RWPE2 (cell line): ENCODE measurements around the gene PDE11A.

Source experiments
- ATAC-seq: fragments of 200-7000 bp; cut with Tn5 transposase; 3 replicates; pipeline ENCODE4 v1.9.1; 2021; ENCODE audit warnings: low read depth
- DNase-seq: peaks from one replicate; pipeline ENCODE4 v3.0.0-alpha.2; 2020; ENCODE audit warnings: low spot score
- H3K27ac ChIP-seq: fragments of 450-650 bp; 2 replicates; pipeline ENCODE4 v1.5.1; 2017; ENCODE audit warnings: mild to moderate bottlenecking; ENCODE audit not compliant: poor library complexity, severe bottlenecking
- H3K27me3 ChIP-seq: fragments of 250-450 bp; sonication (Bioruptor Pico); 2 replicates; pipeline ENCODE4 v1.5.1; 2021; ENCODE audit warnings: mild to moderate bottlenecking, moderate library complexity; ENCODE audit not compliant: insufficient read depth, poor library complexity, severe bottlenecking
- H3K36me3 ChIP-seq: fragments of 250-450 bp; sonication (Bioruptor Pico); 2 replicates; pipeline ENCODE4 v1.5.1; 2020; ENCODE audit warnings: low read depth, mild to moderate bottlenecking, moderate library complexity
- H3K4me1 ChIP-seq: fragments of 250-450 bp; sonication (Bioruptor Pico); 2 replicates; pipeline ENCODE4 v1.5.1; 2021; ENCODE audit warnings: mild to moderate bottlenecking, moderate library complexity; ENCODE audit not compliant: insufficient read depth, poor library complexity, severe bottlenecking
- H3K4me3 ChIP-seq: fragments of 250-450 bp; sonication (Bioruptor Pico); 2 replicates; pipeline ENCODE4 v1.5.1; 2021; ENCODE audit warnings: mild to moderate bottlenecking, moderate library complexity; ENCODE audit not compliant: severe bottlenecking
- H3K9me3 ChIP-seq: fragments of 250-450 bp; sonication (Bioruptor Pico); 2 replicates; pipeline ENCODE4 v1.5.1; 2021; ENCODE audit warnings: mild to moderate bottlenecking, moderate library complexity; ENCODE audit not compliant: severe bottlenecking
- CTCF ChIP-seq: fragments of 450-650 bp; IDR thresholded peaks from one replicate; pipeline ENCODE4 v1.5.1; 2017; ENCODE audit warnings: mild to moderate bottlenecking, moderate library complexity; ENCODE audit not compliant: poor library complexity, severe bottlenecking

PDE11A gene

DNA sequence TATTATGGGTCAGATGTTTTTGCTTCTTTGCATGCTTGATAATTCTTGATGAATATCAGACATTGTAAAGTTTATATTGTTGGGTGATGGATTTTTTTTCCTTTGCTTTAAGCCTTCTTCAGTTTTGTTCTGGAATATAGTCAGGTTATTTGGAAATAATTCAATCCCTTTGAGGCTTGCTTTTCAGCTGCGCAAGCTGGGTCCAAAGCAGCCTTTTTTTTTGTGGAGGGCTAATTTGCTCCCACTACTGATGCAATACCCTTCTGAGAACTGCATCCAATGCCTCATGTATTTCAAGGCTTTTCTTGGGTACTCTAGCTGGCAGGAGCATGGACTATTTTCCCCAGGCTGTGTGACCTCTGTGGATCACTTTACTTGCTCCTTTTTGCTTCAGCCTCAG, 434.1 kb downstream of the PDE11A start:
- TF ChIP-seq CTCF, result no peak
- no peaks in the 10 kb centered on the region for H3K36me3 ChIP-seq
- H3K4me3 ChIP-seq, result no peak overlapping the region
- H3K9me3 ChIP-seq, result no peaks in the 10 kb centered on the region
- no peaks in the 10 kb centered on the region for H3K27me3 ChIP-seq
- no peaks in the 10 kb centered on the region for H3K4me1 ChIP-seq
- DNase-seq (no peak), ATAC-seq (no peak)
- H3K27ac ChIP-seq, result no peak overlapping the region

DNA sequence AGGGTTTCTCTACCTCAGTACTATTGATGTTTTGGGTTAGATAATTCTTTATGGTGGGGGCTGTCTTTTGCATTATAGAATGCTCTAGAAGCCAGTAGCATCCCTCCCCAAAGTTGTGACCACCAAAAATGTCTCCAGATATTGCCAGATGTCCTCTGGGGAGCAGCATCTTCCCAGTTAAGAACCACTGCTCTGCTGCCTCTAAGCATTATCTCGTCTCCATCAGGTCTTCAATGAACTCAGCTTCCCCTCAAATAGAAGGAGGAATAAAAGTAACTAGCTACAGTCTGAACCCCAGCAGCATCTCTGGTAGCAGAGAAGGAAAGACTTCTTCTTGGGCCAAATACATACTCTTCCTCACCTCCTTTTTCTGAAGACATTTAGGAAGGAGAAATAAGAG, 435.9 kb downstream of the PDE11A start:
- Histone ChIP-seq H3K4me1 (no peaks in the 10 kb centered on the region), H3K36me3 (no peaks in the 10 kb centered on the region), H3K27ac (no peak overlapping the region), H3K27me3 (no peaks in the 10 kb centered on the region), H3K4me3 (no peak overlapping the region), H3K9me3 (no peaks in the 10 kb centered on the region)
- no peak for ATAC-seq
- no peak for DNase-seq
- TF ChIP-seq CTCF, result no peak

GRCh38 chr2:177635696-177636095, 436.9 kb downstream of the PDE11A start:
- TF ChIP-seq CTCF, result no peak
- no peaks in the 10 kb centered on the region for H3K4me1 ChIP-seq
- no peak for DNase-seq
- no peaks in the 10 kb centered on the region for H3K9me3 ChIP-seq
- no peaks in the 10 kb centered on the region for H3K36me3 ChIP-seq
- H3K4me3 ChIP-seq, result no peak overlapping the region
- ATAC-seq, result no peak
- no peaks in the 10 kb centered on the region for H3K27me3 ChIP-seq
- no peak overlapping the region for H3K27ac ChIP-seq

GRCh38 chr2:177633910-177634294, 438.7 kb downstream of the PDE11A start:
- Histone ChIP-seq H3K36me3 (no peaks in the 10 kb centered on the region), H3K27me3 (no peaks in the 10 kb centered on the region), H3K27ac (no peak overlapping the region), H3K9me3 (no peaks in the 10 kb centered on the region), H3K4me1 (no peaks in the 10 kb centered on the region), H3K4me3 (no peak overlapping the region)
- ATAC-seq (no peak), DNase-seq (no peak)
- TF ChIP-seq CTCF, result no peak

GRCh38 chr2:177633111-177633510, 439.5 kb downstream of the PDE11A start:
- Histone ChIP-seq H3K4me3 (no peak overlapping the region), H3K27ac (no peak overlapping the region), H3K27me3 (no peaks in the 10 kb centered on the region), H3K4me1 (no peaks in the 10 kb centered on the region), H3K9me3 (no peaks in the 10 kb centered on the region), H3K36me3 (no peaks in the 10 kb centered on the region)
- DNase-seq (no peak), ATAC-seq (no peak)
- TF ChIP-seq CTCF, result no peak
